GM12801 (cell line): ENCODE results near the gene PDE1A.

Experiments used
- TF ChIP-seq, protein P1 (sequence below): IDR thresholded peaks from one replicate; pipeline ENCODE4 v1.5.1; 2011; ENCODE audit warnings: control low read depth; ENCODE audit not compliant: insufficient read length; ENCODE audit errors: extremely low read depth

The PDE1A gene

GRCh38 chr2:182358601-182359000, 68.2 kb downstream of the PDE1A start:
- TF ChIP-seq, protein P1, sequence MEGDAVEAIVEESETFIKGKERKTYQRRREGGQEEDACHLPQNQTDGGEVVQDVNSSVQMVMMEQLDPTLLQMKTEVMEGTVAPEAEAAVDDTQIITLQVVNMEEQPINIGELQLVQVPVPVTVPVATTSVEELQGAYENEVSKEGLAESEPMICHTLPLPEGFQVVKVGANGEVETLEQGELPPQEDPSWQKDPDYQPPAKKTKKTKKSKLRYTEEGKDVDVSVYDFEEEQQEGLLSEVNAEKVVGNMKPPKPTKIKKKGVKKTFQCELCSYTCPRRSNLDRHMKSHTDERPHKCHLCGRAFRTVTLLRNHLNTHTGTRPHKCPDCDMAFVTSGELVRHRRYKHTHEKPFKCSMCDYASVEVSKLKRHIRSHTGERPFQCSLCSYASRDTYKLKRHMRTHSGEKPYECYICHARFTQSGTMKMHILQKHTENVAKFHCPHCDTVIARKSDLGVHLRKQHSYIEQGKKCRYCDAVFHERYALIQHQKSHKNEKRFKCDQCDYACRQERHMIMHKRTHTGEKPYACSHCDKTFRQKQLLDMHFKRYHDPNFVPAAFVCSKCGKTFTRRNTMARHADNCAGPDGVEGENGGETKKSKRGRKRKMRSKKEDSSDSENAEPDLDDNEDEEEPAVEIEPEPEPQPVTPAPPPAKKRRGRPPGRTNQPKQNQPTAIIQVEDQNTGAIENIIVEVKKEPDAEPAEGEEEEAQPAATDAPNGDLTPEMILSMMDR = no peak

GRCh38 chr2:182355815-182356214, 71.0 kb downstream of the PDE1A start:
- TF ChIP-seq, protein P1 = no peak

GRCh38 chr2:182351427-182351826, 75.4 kb downstream of the PDE1A start:
- TF ChIP-seq, protein P1 = no peak

DNA sequence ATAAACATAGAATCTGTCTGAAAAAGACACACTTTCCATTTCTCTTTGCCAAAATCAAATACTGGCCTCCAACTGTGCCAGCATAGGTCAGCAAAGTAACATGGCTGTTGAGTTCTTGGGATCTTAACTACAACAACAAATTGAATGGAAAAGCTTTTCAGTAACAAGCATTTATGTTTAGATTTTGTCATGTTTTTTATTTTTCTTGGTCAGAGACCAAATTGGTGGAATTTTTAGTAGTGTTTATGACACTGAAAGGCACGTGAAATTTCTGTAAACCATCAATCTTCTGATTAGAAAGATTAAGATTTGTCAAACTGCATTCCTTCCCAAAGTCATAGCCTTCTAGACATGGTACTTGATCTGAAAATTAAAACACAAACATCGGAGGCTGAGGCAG, 77.6 kb downstream of the PDE1A start:
- TF ChIP-seq, protein P1 = no peak

DNA sequence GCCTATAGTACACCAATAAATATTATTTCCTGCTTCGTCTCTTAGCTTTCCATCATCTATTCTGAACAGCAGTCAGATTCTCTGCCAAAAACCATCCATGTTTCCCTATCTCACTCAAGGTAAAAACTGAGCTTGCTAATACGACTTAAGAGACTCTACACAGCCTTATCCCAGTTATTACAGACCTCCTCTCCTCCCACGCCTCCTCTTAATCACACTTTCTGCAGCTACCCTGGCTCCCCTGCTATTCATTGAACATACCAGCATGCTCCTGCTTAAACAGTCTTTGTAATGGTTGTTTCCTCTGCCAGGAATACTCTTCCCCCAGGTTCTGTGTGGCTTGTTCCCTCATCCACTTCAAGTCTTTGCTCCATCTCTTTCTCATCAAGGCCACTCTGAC, 81.5 kb downstream of the PDE1A start:
- TF ChIP-seq, protein P1 = no peak

- TF ChIP-seq, protein P1 = no peak
Measured at GRCh38 chr2:182330451-182331305, 96.2 kb downstream of the PDE1A start.

GRCh38 chr2:182324665-182325064, 102.2 kb downstream of the PDE1A start:
- TF ChIP-seq, protein P1 = no peak
